Small intestine (tissue), 7 donors: ENCODE results near the gene PLEKHF1. TPM values are rescaled to one million over a fixed set of nuclear protein-coding genes. Genes with fewer than 3 reads are reported as not detected.

ENCODE experiments used
- DNase-seq, 2 donors: peaks; one replicate each; pipeline versions ENCODE4 v3.0.0 to v3.0.0-alpha.2; 2013
- FAIRE-seq: peaks from 2 replicates; lab custom pipeline; 2012; peaks lifted over from hg19 to GRCh38; lab: Jason Lieb, UNC
- H3K27ac ChIP-seq, 3 donors: one replicate each; pipeline ENCODE4 v1.5.1; 2013; ENCODE audit warnings: low read length in 2 of 3, mild to moderate bottlenecking in 2 of 3, control low read depth in 1 of 3, inconsistent platforms in 1 of 3, low read depth in 1 of 3, moderate library complexity in 1 of 3
- H3K27me3 ChIP-seq, 3 donors: one replicate each; pipeline ENCODE4 v1.6.1; 2013; ENCODE audit warnings: low read length in 3 of 3, inconsistent platforms in 1 of 3; ENCODE audit not compliant: control insufficient read depth in 3 of 3, insufficient read depth in 3 of 3
- H3K36me3 ChIP-seq, 3 donors: one replicate each; pipeline ENCODE4 v1.6.1; 2013; ENCODE audit warnings: low read length in 3 of 3, inconsistent platforms in 1 of 3, low read depth in 1 of 3, mild to moderate bottlenecking in 1 of 3, moderate library complexity in 1 of 3; ENCODE audit not compliant: control insufficient read depth in 3 of 3, insufficient read depth in 2 of 3
- H3K4me1 ChIP-seq, 3 donors: one replicate each; pipeline ENCODE4 v1.6.1; 2013; ENCODE audit warnings: low read length in 2 of 3, inconsistent platforms in 1 of 3, low read depth in 1 of 3, mild to moderate bottlenecking in 1 of 3, moderate library complexity in 1 of 3; ENCODE audit not compliant: control insufficient read depth in 3 of 3, insufficient read depth in 2 of 3
- H3K4me3 ChIP-seq, 3 donors: one replicate each; pipeline ENCODE4 v1.5.1; 2013; ENCODE audit warnings: low read length in 3 of 3, control low read depth in 1 of 3, inconsistent platforms in 1 of 3, low read depth in 1 of 3, mild to moderate bottlenecking in 1 of 3, moderate library complexity in 1 of 3
- H3K9me3 ChIP-seq, 2 donors: one replicate each; pipeline ENCODE4 v1.6.1; 2013; ENCODE audit warnings: low read depth in 1 of 2, low read length in 1 of 2; ENCODE audit not compliant: control insufficient read depth in 2 of 2, insufficient read depth in 1 of 2
- WGBS, 3 donors: extraction: QIAGEN DNeasy Blood & Tissue Kit; methylation state at CpG; one replicate each; pipeline ENCODE4 v1.1.7; 2013; 5-methylcytosine and 5-hydroxymethylcytosine counted together
- polyA plus RNA-seq, 4 donors: library from polyadenylated mRNA; stranded (reverse) in 3 of 4; unstranded in 1 of 4; fragments of 200-250 nt in 3 of 4; fragments of 120-200 nt in 1 of 4; gene quantifications; one replicate each; pipeline versions ENCODE4 v1.2.1 to v1.2.3, GENCODE V29; 2013
- donor health status: healthy with polysubstance abuse.
- donor health status: control.
- donor health status: control.
- donor health status: Bipolar disorder and iron deficiency.
- donor health status: healthy.

Gene PLEKHF1
- polyA plus RNA-seq, 4 donors = 1.6 to 12.2 (median 7.1) TPM

- no peak for FAIRE-seq
- H3K4me3 ChIP-seq = no peak overlapping the region
- H3K27me3 ChIP-seq = peaks cover 0 to 10% (median 0%) of the 10 kb centered on the region in 3 donors
Observed at GRCh38 chr19:29724746-29725145, 59.5 kb downstream of the PLEKHF1 start.

More at GRCh38 chr19:29724746-29725145, 59.5 kb downstream of the PLEKHF1 start:
- 41 to 50% (median 47%) methylated on average over 14 of the region's 14 CpGs for WGBS, 3 donors
- no peak for DNase-seq
- Histone ChIP-seq H3K36me3 (no peaks in the 10 kb centered on the region), H3K9me3 (no peaks in the 10 kb centered on the region), H3K4me1 (no peaks in the 10 kb centered on the region), H3K27ac (no peak overlapping the region)

Other genes starting within 250 kb of the PLEKHF1 start
- 1 to 10 TPM in 1 of 4 donors, under 1 TPM in 1, not detected in 2; 0.04 to 6.9 TPM for gene VSTM2B, start 139.5 kb upstream of the PLEKHF1 start, polyA plus RNA-seq
- gene POP4, start 59.2 kb upstream of the PLEKHF1 start, polyA plus RNA-seq = 100 to 1,000 TPM in 1 of 4 donors, 10 to 100 TPM in 3; 64.3 to 102 (median 80.8) TPM
- 10 to 100 TPM; 19.0 to 26.2 (median 21.3) TPM for gene C19orf12, start 49.8 kb downstream of the PLEKHF1 start, polyA plus RNA-seq
- 1 to 10 TPM; 2.5 to 5.9 (median 4.6) TPM for gene CCNE1, start 146.5 kb downstream of the PLEKHF1 start, polyA plus RNA-seq